Astrocyte of the spinal cord (primary cell): ENCODE results near the gene CPLX4.

Experiments
- DNase-seq: peaks from one replicate; pipeline ENCODE4 v3.0.0; 2011; ENCODE audit warnings: low read depth, low spot score
- H3K4me3 ChIP-seq: 2 replicates; pipeline ENCODE4 v1.5.1; 2011; ENCODE audit warnings: low read depth, mild to moderate bottlenecking, low read length, moderate library complexity
- CTCF ChIP-seq: IDR thresholded peaks from 2 replicates; pipeline ENCODE4 v1.5.1; 2012; ENCODE audit warnings: low read depth, mild to moderate bottlenecking, low read length, inconsistent platforms
- in situ Hi-C: cut with HindIII; loops from 2 replicates; pipeline ENCODE4 v1.10.0; 2017; ENCODE audit warnings: low sequenced_read_pairs

The CPLX4 gene, protein sequence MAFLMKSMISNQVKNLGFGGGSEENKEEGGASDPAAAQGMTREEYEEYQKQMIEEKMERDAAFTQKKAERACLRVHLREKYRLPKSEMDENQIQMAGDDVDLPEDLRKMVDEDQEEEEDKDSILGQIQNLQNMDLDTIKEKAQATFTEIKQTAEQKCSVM

GRCh38 chr18:59318460-59319050 is at the start of gene CPLX4:
Gene CPLX4, minus strand, starts transcription at chr18:59318649. Its CDS starts 187 bp downstream, at chr18:59318462.
- no peak for DNase-seq
- in situ Hi-C loops, result no loop called here
- no peak for TF ChIP-seq CTCF
- H3K4me3 ChIP-seq, result no peak within 1 kb of the TSS

- in situ Hi-C loops, result no loop called here
Observed at GRCh38 chr18:59360381-59360780, 41.9 kb upstream of the CPLX4 start.

GRCh38 chr18:59359576-59359952 is 41.1 kb upstream of the CPLX4 start:
- no peak for DNase-seq
- peak overlapping the region; percentile 98 for H3K4me3 ChIP-seq
- in situ Hi-C loops, result no loop called here
- no peak for TF ChIP-seq CTCF

More at GRCh38 chr18:59360381-59360780, 41.9 kb upstream of the CPLX4 start:
- no peak for TF ChIP-seq CTCF
- no peak overlapping the region for H3K4me3 ChIP-seq
- DNase-seq, result no peak

DNA sequence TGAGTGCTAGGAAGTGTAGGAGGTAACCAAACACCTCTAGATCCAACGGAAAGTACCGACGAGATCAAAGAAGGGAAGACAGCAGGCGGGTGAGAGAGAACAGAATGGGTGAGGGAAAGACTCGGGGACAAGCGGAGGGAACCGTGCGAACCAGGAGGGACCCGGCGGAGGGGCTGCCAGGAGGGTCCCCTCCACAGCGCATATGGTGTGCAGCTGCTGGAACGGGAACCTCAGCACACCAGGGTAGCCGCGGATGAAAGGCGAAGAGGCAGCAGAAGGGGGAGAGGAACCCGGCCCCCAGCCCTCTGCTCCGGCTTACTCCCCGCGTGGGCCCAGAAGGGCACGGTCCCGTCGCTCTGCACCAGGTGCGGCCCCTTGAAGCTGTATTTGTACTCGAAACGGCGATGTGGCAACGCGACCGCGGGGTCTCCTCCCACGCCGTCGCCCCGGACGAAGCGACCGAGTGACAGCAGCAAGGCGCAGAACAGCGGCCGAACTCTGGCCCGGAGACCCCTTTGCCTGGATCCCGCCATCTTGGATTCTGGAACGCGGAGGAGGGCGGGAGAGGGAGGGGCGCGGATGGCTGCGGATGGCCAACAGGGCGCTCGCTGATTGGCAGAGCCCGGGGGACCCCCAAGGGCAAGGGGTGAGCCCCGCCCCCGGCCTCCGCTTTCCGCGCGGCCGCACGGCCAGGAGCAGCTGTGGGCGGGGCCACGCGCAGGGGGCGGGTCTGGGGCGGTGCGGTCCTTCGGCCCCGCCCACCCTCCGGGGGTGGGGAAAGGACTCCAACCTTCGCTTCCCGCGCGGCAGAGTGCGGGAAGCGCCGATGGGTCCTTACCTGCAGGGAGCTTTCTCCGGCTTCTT is 40.5 kb upstream of the CPLX4 start, which contains the start of gene LMAN1:
Gene LMAN1 (minus strand): TSS at position 554 of the 864 bp plus-strand sequence. CDS start 21 bp downstream, at position 533.
- H3K4me3 ChIP-seq, result peak within 1 kb of the TSS; percentile 98
- peak; percentile 94 for DNase-seq
- in situ Hi-C loops, result no loop called here
- TF ChIP-seq CTCF, result no peak

DNA sequence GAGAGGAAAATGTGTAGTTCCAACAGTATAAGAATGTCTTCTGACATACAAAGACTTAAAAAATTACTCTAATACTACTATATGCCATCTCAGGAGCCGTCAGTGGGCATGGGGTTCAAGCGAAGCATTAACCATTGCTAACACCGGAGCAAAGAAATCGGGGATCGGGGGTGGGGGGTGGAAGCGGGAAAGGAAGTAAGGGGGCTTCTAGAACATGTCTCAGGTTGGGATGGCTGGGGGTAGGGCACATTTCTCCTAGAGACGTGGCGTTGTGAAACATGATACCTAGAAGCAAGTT is 39.9 kb upstream of the CPLX4 start:
- DNase-seq, result peak; percentile 61
- TF ChIP-seq CTCF, result no peak
- in situ Hi-C loops, result no loop called here
- H3K4me3 ChIP-seq, result peak overlapping the region; percentile 98

DNA sequence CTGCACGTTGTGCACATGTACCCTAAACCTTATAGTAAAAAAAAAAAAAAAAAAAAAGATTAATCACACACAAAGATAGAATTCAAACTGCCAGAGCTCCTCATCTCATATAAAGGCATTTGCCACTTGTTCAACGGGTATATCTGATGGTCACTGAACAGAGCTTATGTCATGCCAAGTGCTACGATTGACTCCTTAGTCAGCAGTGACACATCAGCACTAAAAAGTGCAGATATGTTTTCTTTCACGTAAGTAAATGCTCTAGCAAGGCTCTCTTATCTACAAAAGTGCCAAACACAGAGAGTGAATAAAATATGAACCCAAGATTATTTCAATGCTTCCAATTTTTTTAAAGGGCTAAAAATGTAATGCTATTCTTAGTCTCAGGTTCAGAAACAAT is 39.5 kb upstream of the CPLX4 start:
- peak overlapping the region; percentile 98 for H3K4me3 ChIP-seq
- in situ Hi-C loops, result no loop called here
- no peak for TF ChIP-seq CTCF
- DNase-seq, result peak; percentile 77
